Measurements from ENCODE around the gene DICER1. TPM values are rescaled to one million over a fixed set of nuclear protein-coding genes. Genes with fewer than 3 reads are reported as not detected.

Gene DICER1
- total RNA-seq, 1 experiment from 2014 or later: 57.3 TPM

- no TSS peak for BruUV-seq (replicated peaks)
- Mint-ChIP-seq H3K27me3 (ENCODE audit: insufficient read depth, unreplicated experiment) (no peaks in the 10 kb centered on the region), H3K36me3 (ENCODE audit: insufficient read depth, unreplicated experiment) (peaks cover 10% of the 10 kb centered on the region), H3K9me3 (ENCODE audit: unreplicated experiment) (peaks cover 12% of the 10 kb centered on the region), H3K27ac (ENCODE audit: unreplicated experiment) (no peak overlapping the region), H3K4me1 (ENCODE audit: low read depth, unreplicated experiment) (no peaks in the 10 kb centered on the region), H3K4me3 (ENCODE audit: unreplicated experiment) (no peak overlapping the region)
- ChIA-PET CTCF (no interaction called here), POLR2A (no interaction called here)
- no peak for DNase-seq
- Histone ChIP-seq H3K4me3 (ENCODE audit: low read depth, low read length) (no peak overlapping the region), H3K27me3 (replicated peaks; ENCODE audit: control insufficient read depth, insufficient read depth, low read length) (no peaks in the 10 kb centered on the region), H3K4me1 (no peaks in the 10 kb centered on the region), H3K9me3 (no peaks in the 10 kb centered on the region; the same call in 1 of the 2 replicates), H3K36me3 (ENCODE audit: control insufficient read depth, insufficient read depth, low read length) (no peaks in the 10 kb centered on the region)
- intact Hi-C loops (cut with micrococcal nuclease; ENCODE audit: unreplicated experiment): no loop called here
- TF ChIP-seq CTCF (IDR thresholded peaks at IDR 0.05; ENCODE audit: insufficient read depth in 1 of 2, low read depth in 1 of 2, low read length in 1 of 2, severe bottlenecking in 1 of 2, unreplicated experiment in 1 of 2): no peak
These were observed 27.9 kb upstream of the DICER1 start for GRCh38 chr14:95185033-95185766.

GRCh38 chr14:95184413-95184790 is 27.1 kb upstream of the DICER1 start:
- peaks cover 12% of the 10 kb centered on the region for H3K9me3 Mint-ChIP-seq (ENCODE audit: unreplicated experiment)
- no TSS peak for BruUV-seq (replicated peaks)
- no peaks in the 10 kb centered on the region; the same call in 1 of the 2 replicates for H3K9me3 ChIP-seq
- no peaks in the 10 kb centered on the region for H3K4me1 Mint-ChIP-seq (ENCODE audit: low read depth, unreplicated experiment)
- intact Hi-C loops (cut with micrococcal nuclease; ENCODE audit: unreplicated experiment): no loop called here
- no peak overlapping the region for H3K4me3 Mint-ChIP-seq (ENCODE audit: unreplicated experiment)
- H3K4me3 ChIP-seq (ENCODE audit: low read depth, low read length): no peak overlapping the region
- peaks cover 10% of the 10 kb centered on the region for H3K36me3 Mint-ChIP-seq (ENCODE audit: insufficient read depth, unreplicated experiment)
- no peak for DNase-seq
- H3K36me3 ChIP-seq (ENCODE audit: control insufficient read depth, insufficient read depth, low read length): no peaks in the 10 kb centered on the region
- H3K27me3 Mint-ChIP-seq (ENCODE audit: insufficient read depth, unreplicated experiment): no peaks in the 10 kb centered on the region
- H3K27ac Mint-ChIP-seq (ENCODE audit: unreplicated experiment): no peak overlapping the region
- H3K27me3 ChIP-seq (replicated peaks; ENCODE audit: control insufficient read depth, insufficient read depth, low read length): no peaks in the 10 kb centered on the region
- no peak for TF ChIP-seq CTCF (IDR thresholded peaks at IDR 0.05; ENCODE audit: insufficient read depth in 1 of 2, low read depth in 1 of 2, low read length in 1 of 2, severe bottlenecking in 1 of 2, unreplicated experiment in 1 of 2)
- POLR2A ChIA-PET: no interaction called here
- CTCF ChIA-PET: no interaction called here
- H3K4me1 ChIP-seq: no peaks in the 10 kb centered on the region

GRCh38 chr14:95183532-95184412 is 26.4 kb upstream of the DICER1 start:
- peaks cover 10% of the 10 kb centered on the region for H3K36me3 Mint-ChIP-seq (ENCODE audit: insufficient read depth, unreplicated experiment)
- no peak overlapping the region for H3K27ac Mint-ChIP-seq (ENCODE audit: unreplicated experiment)
- peaks cover 11% of the 10 kb centered on the region for H3K9me3 Mint-ChIP-seq (ENCODE audit: unreplicated experiment)
- no peaks in the 10 kb centered on the region for H3K4me1 ChIP-seq
- BruUV-seq (replicated peaks): no TSS peak
- intact Hi-C loops (cut with micrococcal nuclease; ENCODE audit: unreplicated experiment): no loop called here
- no peaks in the 10 kb centered on the region; the same call in 1 of the 2 replicates for H3K9me3 ChIP-seq
- H3K4me3 ChIP-seq (ENCODE audit: low read depth, low read length): no peak overlapping the region
- CTCF ChIA-PET: no interaction called here
- H3K27me3 Mint-ChIP-seq (ENCODE audit: insufficient read depth, unreplicated experiment): no peaks in the 10 kb centered on the region
- no peaks in the 10 kb centered on the region for H3K36me3 ChIP-seq (ENCODE audit: control insufficient read depth, insufficient read depth, low read length)
- TF ChIP-seq CTCF (IDR thresholded peaks at IDR 0.05; ENCODE audit: insufficient read depth in 1 of 2, low read depth in 1 of 2, low read length in 1 of 2, severe bottlenecking in 1 of 2, unreplicated experiment in 1 of 2): no peak
- H3K27me3 ChIP-seq (replicated peaks; ENCODE audit: control insufficient read depth, insufficient read depth, low read length): no peaks in the 10 kb centered on the region
- DNase-seq: no peak
- no peak overlapping the region for H3K4me3 Mint-ChIP-seq (ENCODE audit: unreplicated experiment)
- POLR2A ChIA-PET: no interaction called here
- no peaks in the 10 kb centered on the region for H3K4me1 Mint-ChIP-seq (ENCODE audit: low read depth, unreplicated experiment)

All from Caco-2 (cell line).